ENCODE data around the gene TAOK1.

TAOK1 gene

GRCh38 chr17:29407856-29408255 is 17.7 kb downstream of the TAOK1 start:
- H3K4me3 ChIP-seq (ENCODE audit: low read depth, low read length): no peak overlapping the region
- TF ChIP-seq CTCF (conservative IDR thresholded peaks at IDR 0.05; ENCODE audit: low read depth, low read length): no peak

GRCh38 chr17:29409963-29410362 is 19.8 kb downstream of the TAOK1 start:
- no peak for DNase-seq (ENCODE audit: low read depth)
- TF ChIP-seq CTCF (conservative IDR thresholded peaks at IDR 0.05; ENCODE audit: low read depth, low read length): no peak
- H3K4me3 ChIP-seq (ENCODE audit: low read depth, low read length): no peak overlapping the region

More at GRCh38 chr17:29407856-29408255, 17.7 kb downstream of the TAOK1 start:
- DNase-seq (ENCODE audit: low read depth): no peak

- no peak for TF ChIP-seq CTCF (conservative IDR thresholded peaks at IDR 0.05; ENCODE audit: low read depth, low read length)
- DNase-seq (ENCODE audit: low read depth): peak; percentile 45
- no peak overlapping the region for H3K4me3 ChIP-seq (ENCODE audit: low read depth, low read length)
Measured at GRCh38 chr17:29412780-29413565, 22.8 kb downstream of the TAOK1 start.

- TF ChIP-seq CTCF (conservative IDR thresholded peaks at IDR 0.05; ENCODE audit: low read depth, low read length): no peak
- H3K4me3 ChIP-seq (ENCODE audit: low read depth, low read length): no peak overlapping the region
- no peak for DNase-seq (ENCODE audit: low read depth)
Measured at GRCh38 chr17:29420128-29420527, 30.0 kb downstream of the TAOK1 start.

GRCh38 chr17:29430275-29430674 is 40.1 kb downstream of the TAOK1 start:
- H3K4me3 ChIP-seq (ENCODE audit: low read depth, low read length): no peak overlapping the region
- no peak for DNase-seq (ENCODE audit: low read depth)
- no peak for TF ChIP-seq CTCF (conservative IDR thresholded peaks at IDR 0.05; ENCODE audit: low read depth, low read length)

- no peak for DNase-seq (ENCODE audit: low read depth)
- H3K4me3 ChIP-seq (ENCODE audit: low read depth, low read length): no peak overlapping the region
- TF ChIP-seq CTCF (conservative IDR thresholded peaks at IDR 0.05; ENCODE audit: low read depth, low read length): no peak
Measured at GRCh38 chr17:29433541-29433940, 43.4 kb downstream of the TAOK1 start.

- DNase-seq (ENCODE audit: low read depth): no peak
- TF ChIP-seq CTCF (conservative IDR thresholded peaks at IDR 0.05; ENCODE audit: low read depth, low read length): no peak
- H3K4me3 ChIP-seq (ENCODE audit: low read depth, low read length): no peak overlapping the region
Measured at GRCh38 chr17:29434550-29434949, 44.4 kb downstream of the TAOK1 start.

All from choroid plexus epithelial cell (primary cell).